Prostate gland (tissue), 2 donors: ENCODE measurements around the gene TJP2. TPM values are rescaled to one million over a fixed set of nuclear protein-coding genes. Genes with fewer than 3 reads are reported as not detected.
A peak's percentile ranks its signal among the peaks of the same experiment; 100 is the strongest.

Source experiments
- DNase-seq: peaks from one replicate; pipeline ENCODE4 v3.0.0-alpha.2; 2019; ENCODE audit warnings: low spot score
- H3K27ac ChIP-seq, 2 donors: fragments of 200-600 bp; sonication (generic); 2 replicates each; pipeline ENCODE4 v1.5.1; 2017 to 2019
- H3K27me3 ChIP-seq: fragments of 200-600 bp; sonication (generic); replicated peaks from 2 replicates; pipeline ENCODE4 v1.5.1; 2019; ENCODE audit not compliant: insufficient read depth
- H3K36me3 ChIP-seq, 2 donors: fragments of 200-600 bp; sonication (generic); 1 replicate in 1 of 2; 2 replicates in 1 of 2; pipeline versions ENCODE4 v1.5.1 to v1.8.1; 2017 to 2019
- H3K4me1 ChIP-seq: fragments of 200-600 bp; sonication (generic); replicated peaks from 2 replicates; pipeline ENCODE4 v1.5.1; 2019
- H3K4me3 ChIP-seq, 2 donors: fragments of 200-600 bp; sonication (generic); 2 replicates each; pipeline ENCODE4 v1.5.1; 2017 to 2019
- H3K9me3 ChIP-seq: fragments of 200-600 bp; sonication (generic); 2 replicates; pipeline ENCODE4 v1.5.1; 2017
- POLR2A ChIP-seq: fragments of 450-650 bp; IDR thresholded peaks from one replicate; pipeline ENCODE4 v1.6.1; 2016; ENCODE audit warnings: antibody characterized with exemption, mild to moderate bottlenecking
- POLR2AphosphoS5 ChIP-seq: sonication (generic); formaldehyde crosslinking; IDR thresholded peaks from one replicate; pipeline ENCODE4 v1.6.1; 2017; ENCODE audit warnings: antibody characterized with exemption
- WGBS: methylation state at CpG from one replicate; pipeline ENCODE4 v1.1.5; 2018; 5-methylcytosine and 5-hydroxymethylcytosine counted together
- intact Hi-C: fragments of 100-400 bp; cut with DNase I; formaldehyde crosslinking; loops from one replicate; pipeline ENCODE4 v1.14.2; 2022
- total RNA-seq, 2 donors: library from RNA; depleted of rRNA; stranded (reverse); fragments of >200 nt; gene quantifications; one replicate each; pipeline ENCODE4 v1.1.0, GENCODE V29; 2016
- TF ChIP-seq, protein P1 (sequence below), 4 experiments: fragments of 200-600 bp in 2 of 4; fragments of 450-650 bp in 2 of 4; sonication (generic) in 2 of 4; IDR thresholded peaks; 1 replicate in 3 of 4; 2 replicates in 1 of 4; pipeline ENCODE4 v1.5.1; 2016 to 2019; ENCODE audit warnings: antibody characterized with exemption in 4 of 4, mild to moderate bottlenecking in 2 of 4, moderate library complexity in 2 of 4

The TJP2 gene
- total RNA-seq, 2 donors from 2014 or later, result 117 to 166 TPM

- intact Hi-C loops, result no loop called here
- DNase-seq, result no peak
- no peak overlapping the region for H3K4me3 ChIP-seq
- TF ChIP-seq, protein P1, sequence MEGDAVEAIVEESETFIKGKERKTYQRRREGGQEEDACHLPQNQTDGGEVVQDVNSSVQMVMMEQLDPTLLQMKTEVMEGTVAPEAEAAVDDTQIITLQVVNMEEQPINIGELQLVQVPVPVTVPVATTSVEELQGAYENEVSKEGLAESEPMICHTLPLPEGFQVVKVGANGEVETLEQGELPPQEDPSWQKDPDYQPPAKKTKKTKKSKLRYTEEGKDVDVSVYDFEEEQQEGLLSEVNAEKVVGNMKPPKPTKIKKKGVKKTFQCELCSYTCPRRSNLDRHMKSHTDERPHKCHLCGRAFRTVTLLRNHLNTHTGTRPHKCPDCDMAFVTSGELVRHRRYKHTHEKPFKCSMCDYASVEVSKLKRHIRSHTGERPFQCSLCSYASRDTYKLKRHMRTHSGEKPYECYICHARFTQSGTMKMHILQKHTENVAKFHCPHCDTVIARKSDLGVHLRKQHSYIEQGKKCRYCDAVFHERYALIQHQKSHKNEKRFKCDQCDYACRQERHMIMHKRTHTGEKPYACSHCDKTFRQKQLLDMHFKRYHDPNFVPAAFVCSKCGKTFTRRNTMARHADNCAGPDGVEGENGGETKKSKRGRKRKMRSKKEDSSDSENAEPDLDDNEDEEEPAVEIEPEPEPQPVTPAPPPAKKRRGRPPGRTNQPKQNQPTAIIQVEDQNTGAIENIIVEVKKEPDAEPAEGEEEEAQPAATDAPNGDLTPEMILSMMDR (IDR thresholded peaks at IDR 0.05), result no peak
- TF ChIP-seq POLR2A (no peak), POLR2AphosphoS5 (no peak)
- H3K4me1 ChIP-seq, result no peaks in the 10 kb centered on the region
- WGBS, result 46% methylated on average over 3 of the region's 3 CpGs
- no peaks in the 10 kb centered on the region for H3K9me3 ChIP-seq
- H3K36me3 ChIP-seq, result no peaks in the 10 kb centered on the region
- H3K27ac ChIP-seq, result no peak overlapping the region
- no peaks in the 10 kb centered on the region for H3K27me3 ChIP-seq
Measured at GRCh38 chr9:69218166-69218565, 44.1 kb downstream of the TJP2 start.

- Histone ChIP-seq H3K36me3 (no peaks in the 10 kb centered on the region), H3K9me3 (no peaks in the 10 kb centered on the region), H3K27ac (no peak overlapping the region), H3K27me3 (no peaks in the 10 kb centered on the region), H3K4me1 (no peaks in the 10 kb centered on the region), H3K4me3 (no peak overlapping the region)
- TF ChIP-seq POLR2AphosphoS5 (no peak), POLR2A (no peak)
- TF ChIP-seq, protein P1 (IDR thresholded peaks at IDR 0.05), result no peak
- intact Hi-C loops, result no loop called here
- DNase-seq, result no peak
- WGBS, result 97% methylated on average over 28 of the region's 47 CpGs
Measured at GRCh38 chr9:69221036-69221435, 47.0 kb downstream of the TJP2 start.

GRCh38 chr9:69222970-69223369 is 48.9 kb downstream of the TJP2 start:
- TF ChIP-seq POLR2A (no peak), POLR2AphosphoS5 (no peak)
- TF ChIP-seq, protein P1 (IDR thresholded peaks at IDR 0.05), result no peak
- Histone ChIP-seq H3K36me3 (peaks cover 0 to 4% of the 10 kb centered on the region in 2 donors), H3K4me1 (no peaks in the 10 kb centered on the region), H3K4me3 (no peak overlapping the region), H3K27ac (no peak overlapping the region), H3K27me3 (no peaks in the 10 kb centered on the region), H3K9me3 (no peaks in the 10 kb centered on the region)
- DNase-seq, result no peak
- intact Hi-C loops, result no loop called here
- 97% methylated on average over 8 of the region's 8 CpGs for WGBS

DNA sequence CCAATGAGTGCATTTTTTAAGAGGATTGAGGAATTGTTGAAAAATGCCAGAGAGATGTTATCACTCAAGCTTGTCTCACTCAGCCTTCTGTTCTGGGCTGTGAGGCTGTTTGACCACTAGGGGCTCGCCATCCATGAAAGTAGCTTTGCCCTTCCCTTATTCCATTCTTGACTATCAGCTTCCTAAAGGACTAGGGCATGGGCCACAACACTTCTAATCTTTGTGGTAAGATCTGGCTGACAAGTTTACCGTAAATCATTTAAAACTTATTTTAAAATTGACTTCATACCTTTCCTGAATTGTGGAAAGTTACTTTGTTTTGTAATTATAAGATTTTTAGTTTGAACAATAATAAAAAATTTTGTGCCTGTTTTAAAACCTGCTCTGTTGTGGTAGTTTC is 49.5 kb downstream of the TJP2 start:
- no peak for TF ChIP-seq POLR2A
- TF ChIP-seq, protein P1 (IDR thresholded peaks at IDR 0.05), result peak in 3 of 4 experiments; percentile 20 to 53 (median 43)
- WGBS, result 74% methylated on average over 2 of the region's 2 CpGs
- H3K4me1 ChIP-seq, result no peaks in the 10 kb centered on the region
- intact Hi-C loops, result no loop called here
- no peak overlapping the region for H3K4me3 ChIP-seq
- peaks cover 0 to 4% of the 10 kb centered on the region in 2 donors for H3K36me3 ChIP-seq
- DNase-seq, result no peak
- no peak overlapping the region for H3K27ac ChIP-seq
- H3K9me3 ChIP-seq, result no peaks in the 10 kb centered on the region
- no peaks in the 10 kb centered on the region for H3K27me3 ChIP-seq

DNA sequence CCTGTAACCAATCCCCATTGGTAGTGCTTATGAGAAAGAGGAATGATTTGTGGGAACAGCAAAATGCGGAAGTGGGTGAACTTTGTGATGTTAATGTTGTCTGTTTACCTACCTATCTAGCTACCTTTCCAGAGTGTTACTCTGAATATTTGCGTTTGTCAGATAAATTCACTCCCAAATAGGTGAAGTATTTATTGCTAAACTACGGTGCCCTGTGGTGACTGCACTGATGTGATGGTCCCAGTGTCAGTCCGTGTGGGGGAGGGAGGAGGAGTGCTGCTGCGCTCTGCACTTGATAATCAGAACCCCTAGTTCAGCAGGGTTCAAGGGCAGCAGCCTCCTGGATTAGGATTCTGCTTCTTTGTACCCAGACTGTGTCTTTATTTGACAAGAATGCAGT is 55.3 kb downstream of the TJP2 start:
- no peak for TF ChIP-seq POLR2AphosphoS5
- TF ChIP-seq POLR2A, result no peak
- TF ChIP-seq, protein P1 (IDR thresholded peaks at IDR 0.05), result no peak
- intact Hi-C loops, result no loop called here

More for the DNA sequence above, 55.3 kb downstream of the TJP2 start:
- Histone ChIP-seq H3K4me3 (no peak overlapping the region), H3K36me3 (peaks cover 0 to 4% of the 10 kb centered on the region in 2 donors), H3K27me3 (no peaks in the 10 kb centered on the region), H3K27ac (no peak overlapping the region), H3K9me3 (no peaks in the 10 kb centered on the region), H3K4me1 (no peaks in the 10 kb centered on the region)
- 75% methylated on average over 5 of the region's 5 CpGs for WGBS
- DNase-seq, result no peak
